GM18519 (cell line): ENCODE data around the gene FLVCR1.

ENCODE experiments used
- ATAC-seq: cut with Tn5 transposase; IDR thresholded peaks from one replicate; pipeline ENCODE4 v1.9.1; 2021; ENCODE audit warnings: mild to moderate bottlenecking, moderate library complexity; ENCODE audit not compliant: unreplicated experiment, low FRiP score

The FLVCR1 gene

GRCh38 chr1:212943393-212943710, 85.3 kb downstream of the FLVCR1 start:
- no peak for ATAC-seq

DNA sequence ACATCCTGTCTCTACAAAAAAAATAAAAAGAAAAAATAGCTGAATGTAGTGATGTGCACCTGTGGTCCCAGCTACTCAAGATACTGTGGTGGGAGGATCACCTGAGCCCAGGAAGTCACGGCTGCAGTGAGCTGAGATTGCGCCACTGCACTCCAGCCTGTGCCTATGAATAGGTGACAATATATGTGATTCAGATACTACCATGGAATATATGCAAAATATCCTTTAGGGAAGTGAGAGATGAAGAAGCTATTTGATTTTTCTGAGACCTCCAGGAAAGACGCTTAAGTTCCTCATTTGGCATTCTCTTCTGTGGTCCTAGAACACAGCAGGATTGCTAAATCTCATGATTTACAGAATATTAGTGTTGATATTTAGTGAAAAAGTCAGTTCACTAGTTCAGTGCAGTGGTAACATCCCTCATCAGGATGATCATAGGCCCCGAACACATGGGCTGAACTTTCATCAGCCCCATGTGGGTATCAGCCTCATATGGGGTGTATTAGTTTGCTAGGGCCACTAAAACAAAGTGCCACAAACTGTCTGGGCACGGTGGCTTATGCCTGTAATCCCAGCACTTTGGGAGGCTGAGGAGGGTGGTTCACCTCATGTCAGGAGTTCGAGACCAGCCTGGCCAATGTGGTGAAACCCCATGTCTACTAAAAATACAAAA, 86.3 kb downstream of the FLVCR1 start:
- ATAC-seq, result no peak

DNA sequence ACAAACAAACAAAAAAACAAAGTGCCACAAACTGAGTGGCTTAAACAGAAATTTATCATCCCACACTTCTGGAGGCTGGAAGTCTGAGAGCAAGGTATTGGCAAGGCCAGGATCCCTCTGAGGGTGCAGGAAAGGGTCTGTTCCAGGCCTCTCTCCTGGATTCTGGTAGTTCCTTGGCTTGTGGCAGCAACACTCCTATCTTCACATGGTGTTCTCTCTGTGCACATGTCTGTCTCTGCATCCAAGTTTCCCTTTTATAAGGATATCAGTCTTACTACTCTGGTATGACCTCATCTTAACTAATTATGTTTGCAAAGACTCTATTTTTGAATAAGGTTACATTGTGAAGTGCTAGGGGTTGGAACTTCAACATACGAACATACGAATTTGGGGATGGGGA, 87.0 kb downstream of the FLVCR1 start:
- no peak for ATAC-seq

DNA sequence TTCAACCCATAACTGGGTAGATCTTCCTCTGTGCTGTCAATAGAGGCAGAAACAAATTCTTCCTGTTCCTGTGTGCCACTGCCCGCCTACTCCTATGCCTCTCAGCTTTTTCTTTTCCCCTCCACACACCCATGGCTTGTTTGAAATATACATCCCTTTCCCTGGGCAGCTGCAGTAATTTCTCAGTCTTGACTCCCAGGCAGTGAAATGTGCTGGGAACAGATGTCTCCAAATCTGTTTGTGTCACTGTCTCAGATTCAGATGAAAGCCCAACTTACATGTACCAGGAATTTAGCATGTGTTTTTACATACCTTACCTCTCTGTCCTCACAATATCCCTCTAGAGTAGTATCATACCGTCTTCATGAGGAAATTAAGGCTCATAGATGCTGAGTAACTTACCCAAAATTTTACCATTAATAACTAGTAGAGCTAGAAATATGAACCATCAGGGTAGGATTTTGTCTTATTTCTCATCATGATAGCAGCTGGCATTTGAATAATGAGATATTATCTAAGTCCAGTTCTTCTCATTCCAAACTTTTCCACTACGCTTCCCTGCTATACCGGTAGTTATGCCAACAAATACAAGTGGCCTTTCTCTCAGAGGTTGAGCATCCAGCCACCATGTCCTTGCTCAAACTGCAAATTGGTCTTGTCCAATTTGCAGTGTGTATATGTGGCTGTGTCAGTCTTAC, 87.5 kb downstream of the FLVCR1 start:
- ATAC-seq, result no peak

DNA sequence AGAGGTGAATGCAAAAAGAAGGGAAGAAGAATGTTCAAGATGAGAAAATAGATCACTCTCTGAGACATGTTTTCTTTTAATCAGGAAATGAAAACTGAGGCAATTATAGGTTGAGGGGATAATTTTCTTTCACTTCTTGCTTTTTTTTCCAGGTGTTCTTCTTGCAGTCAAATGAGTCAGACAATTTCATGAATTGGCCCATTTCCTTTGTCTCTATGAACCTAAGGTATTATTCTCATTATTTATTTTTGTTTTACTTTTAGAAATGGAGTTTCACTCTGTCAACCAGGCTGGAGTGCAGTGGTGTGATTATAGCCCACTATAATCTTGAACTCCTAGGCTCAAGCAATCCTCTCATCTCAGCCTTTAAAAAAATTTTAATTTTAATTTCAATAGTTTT, 88.8 kb downstream of the FLVCR1 start:
- ATAC-seq, result no peak
